SK-N-SH treated with all-trans-retinoic acid at 6 μM for 48 hours (cell line): ENCODE data around the gene NPR3.

Experiments
- ATAC-seq: fragments of 200-7000 bp; cut with Tn5 transposase; 3 replicates; pipeline ENCODE4 v1.9.1; 2020; ENCODE audit warnings: mild to moderate bottlenecking, moderate library complexity
- ARNTL ChIP-seq: fragments of 450-650 bp; formaldehyde crosslinking; IDR thresholded peaks from 2 replicates; pipeline ENCODE4 v1.5.0; 2020; ENCODE audit warnings: low read depth, mild to moderate bottlenecking, moderate library complexity, borderline replicate concordance
- CREB5 ChIP-seq: fragments of 250-450 bp; sonication (Bioruptor Pico); IDR thresholded peaks from 2 replicates; pipeline ENCODE4 v1.5.1; 2020; ENCODE audit warnings: low read depth, mild to moderate bottlenecking, moderate library complexity
- CSDC2 ChIP-seq: fragments of 250-450 bp; sonication (Bioruptor Pico); IDR thresholded peaks from 2 replicates; pipeline ENCODE4 v1.5.0; 2020; ENCODE audit warnings: mild to moderate bottlenecking, moderate library complexity
- ESRRG ChIP-seq: fragments of 250-450 bp; sonication (Bioruptor Pico); IDR thresholded peaks from 2 replicates; pipeline ENCODE4 v1.6.1; 2021; ENCODE audit warnings: mild to moderate bottlenecking
- GLIS3 ChIP-seq: fragments of 250-450 bp; sonication (Bioruptor Pico); IDR thresholded peaks from 2 replicates; pipeline ENCODE4 v1.5.0; 2020; ENCODE audit warnings: mild to moderate bottlenecking, moderate library complexity
- ISL1 ChIP-seq: fragments of 250-450 bp; sonication (Bioruptor Pico); IDR thresholded peaks from 2 replicates; pipeline ENCODE4 v2.1.2; 2022; ENCODE audit warnings: mild to moderate bottlenecking, moderate library complexity
- OSR1 ChIP-seq: fragments of 250-450 bp; sonication (Bioruptor Pico); IDR thresholded peaks from 2 replicates; pipeline ENCODE4 v1.8.0; 2022; ENCODE audit warnings: moderate library complexity, mild to moderate bottlenecking, inconsistent platforms
- PATZ1 ChIP-seq: fragments of 250-450 bp; sonication (Bioruptor Pico); IDR thresholded peaks from 2 replicates; pipeline ENCODE4 v1.8.0; 2020; ENCODE audit warnings: mild to moderate bottlenecking, moderate library complexity, borderline replicate concordance
- POU6F1 ChIP-seq: fragments of 250-450 bp; sonication (Bioruptor Pico); IDR thresholded peaks from 2 replicates; pipeline ENCODE4 v1.8.0; 2021; ENCODE audit warnings: low read depth, mild to moderate bottlenecking, moderate library complexity, borderline replicate concordance
- PPARA ChIP-seq: fragments of 250-450 bp; sonication (Bioruptor Pico); IDR thresholded peaks from 2 replicates; pipeline ENCODE4 v1.5.0; 2020; ENCODE audit warnings: mild to moderate bottlenecking, borderline replicate concordance
- RARB ChIP-seq: fragments of 250-450 bp; sonication (Bioruptor Pico); IDR thresholded peaks from 2 replicates; pipeline ENCODE4 v1.8.0; 2021; ENCODE audit warnings: mild to moderate bottlenecking, moderate library complexity
- SNAI2 ChIP-seq: fragments of 250-450 bp; sonication (Bioruptor Pico); IDR thresholded peaks from 2 replicates; pipeline ENCODE4 v1.5.0; 2020; ENCODE audit warnings: mild to moderate bottlenecking, moderate library complexity
- TCF4 ChIP-seq: fragments of 250-450 bp; sonication (Bioruptor Pico); IDR thresholded peaks from 2 replicates; pipeline ENCODE4 v1.8.0; 2021; ENCODE audit warnings: mild to moderate bottlenecking, moderate library complexity, borderline replicate concordance
- TOX ChIP-seq: fragments of 250-450 bp; sonication (Bioruptor Pico); IDR thresholded peaks from 2 replicates; pipeline ENCODE4 v1.8.0; 2021; ENCODE audit warnings: mild to moderate bottlenecking, moderate library complexity, borderline replicate concordance
- TSHZ2 ChIP-seq: fragments of 250-450 bp; sonication (Bioruptor Pico); IDR thresholded peaks from 2 replicates; pipeline ENCODE4 v1.5.0; 2020; ENCODE audit warnings: mild to moderate bottlenecking, moderate library complexity
- ZC3H10 ChIP-seq: fragments of 250-450 bp; sonication (Bioruptor Pico); IDR thresholded peaks from 2 replicates; pipeline ENCODE4 v1.5.1; 2021; ENCODE audit warnings: mild to moderate bottlenecking, moderate library complexity
- ZFP3 ChIP-seq: fragments of 250-450 bp; sonication (Bioruptor Pico); IDR thresholded peaks from 2 replicates; pipeline ENCODE4 v1.5.0; 2020; ENCODE audit warnings: mild to moderate bottlenecking, moderate library complexity
- ZFP30 ChIP-seq: fragments of 450-650 bp; formaldehyde crosslinking; IDR thresholded peaks from 2 replicates; pipeline ENCODE4 v1.5.0; 2022; ENCODE audit warnings: mild to moderate bottlenecking, moderate library complexity
- ZNF565 ChIP-seq: fragments of 450-650 bp; formaldehyde crosslinking; conservative IDR thresholded peaks from 2 replicates; pipeline ENCODE4 v1.5.0; 2020; ENCODE audit warnings: low read depth, mild to moderate bottlenecking, moderate library complexity
- ZNF70 ChIP-seq: fragments of 450-650 bp; formaldehyde crosslinking; IDR thresholded peaks from 2 replicates; pipeline ENCODE4 v1.5.0; 2020; ENCODE audit warnings: mild to moderate bottlenecking, moderate library complexity
- ZNF8 ChIP-seq: fragments of 450-650 bp; formaldehyde crosslinking; IDR thresholded peaks from 2 replicates; pipeline ENCODE4 v1.5.0; 2020; ENCODE audit warnings: mild to moderate bottlenecking, moderate library complexity

NPR3 gene

GRCh38 chr5:32680183-32680582, 30.9 kb upstream of the NPR3 start:
- no peak for ATAC-seq

GRCh38 chr5:32683125-32683524, 28.0 kb upstream of the NPR3 start:
- no peak for TF ChIP-seq ESRRG
- no peak for TF ChIP-seq TCF4
- no peak for TF ChIP-seq ZNF565
- no peak for TF ChIP-seq RARB (CRISPR knock-in tag)
- TF ChIP-seq CREB5 (CRISPR knock-in tag): no peak
- no peak for TF ChIP-seq SNAI2 (CRISPR knock-in tag)
- TF ChIP-seq PPARA (CRISPR knock-in tag): no peak
- TF ChIP-seq POU6F1 (CRISPR knock-in tag): no peak
- TF ChIP-seq OSR1 (CRISPR knock-in tag): no peak
- no peak for TF ChIP-seq ZFP30
- TF ChIP-seq TOX: no peak
- no peak for TF ChIP-seq ZFP3
- TF ChIP-seq ISL1 (CRISPR knock-in tag): no peak
- TF ChIP-seq ZC3H10: no peak
- no peak for TF ChIP-seq CSDC2 (CRISPR knock-in tag)
- no peak for ATAC-seq

More at GRCh38 chr5:32680183-32680582, 30.9 kb upstream of the NPR3 start:
- no peak for TF ChIP-seq TSHZ2

GRCh38 chr5:32684260-32684659, 26.9 kb upstream of the NPR3 start:
- TF ChIP-seq CSDC2 (CRISPR knock-in tag) (no peak), PATZ1 (no peak), CREB5 (CRISPR knock-in tag) (no peak), RARB (CRISPR knock-in tag) (no peak), ZFP3 (no peak)
- TF ChIP-seq, all 23 proteins: peak for 0
- no peak for ATAC-seq

- TF ChIP-seq ESRRG (no peak), ISL1 (CRISPR knock-in tag) (no peak), CREB5 (CRISPR knock-in tag) (no peak), POU6F1 (CRISPR knock-in tag) (no peak), GLIS3 (CRISPR knock-in tag) (no peak), ZFP30 (no peak), ARNTL (CRISPR knock-in tag) (no peak), OSR1 (CRISPR knock-in tag) (no peak), RARB (CRISPR knock-in tag) (no peak), SNAI2 (CRISPR knock-in tag) (no peak), ZNF8 (no peak), ZNF70 (CRISPR knock-in tag) (no peak), ZC3H10 (no peak), ZFP3 (no peak)
- peak; percentile 14; the same call in 2 of the 3 replicates for ATAC-seq
These were observed 24.2 kb upstream of the NPR3 start for GRCh38 chr5:32686799-32687498.
